ENCODE measurements around the gene APOBEC3H.
A peak's percentile ranks its signal among the peaks of the same experiment; 100 is the strongest.

APOBEC3H gene

DNA sequence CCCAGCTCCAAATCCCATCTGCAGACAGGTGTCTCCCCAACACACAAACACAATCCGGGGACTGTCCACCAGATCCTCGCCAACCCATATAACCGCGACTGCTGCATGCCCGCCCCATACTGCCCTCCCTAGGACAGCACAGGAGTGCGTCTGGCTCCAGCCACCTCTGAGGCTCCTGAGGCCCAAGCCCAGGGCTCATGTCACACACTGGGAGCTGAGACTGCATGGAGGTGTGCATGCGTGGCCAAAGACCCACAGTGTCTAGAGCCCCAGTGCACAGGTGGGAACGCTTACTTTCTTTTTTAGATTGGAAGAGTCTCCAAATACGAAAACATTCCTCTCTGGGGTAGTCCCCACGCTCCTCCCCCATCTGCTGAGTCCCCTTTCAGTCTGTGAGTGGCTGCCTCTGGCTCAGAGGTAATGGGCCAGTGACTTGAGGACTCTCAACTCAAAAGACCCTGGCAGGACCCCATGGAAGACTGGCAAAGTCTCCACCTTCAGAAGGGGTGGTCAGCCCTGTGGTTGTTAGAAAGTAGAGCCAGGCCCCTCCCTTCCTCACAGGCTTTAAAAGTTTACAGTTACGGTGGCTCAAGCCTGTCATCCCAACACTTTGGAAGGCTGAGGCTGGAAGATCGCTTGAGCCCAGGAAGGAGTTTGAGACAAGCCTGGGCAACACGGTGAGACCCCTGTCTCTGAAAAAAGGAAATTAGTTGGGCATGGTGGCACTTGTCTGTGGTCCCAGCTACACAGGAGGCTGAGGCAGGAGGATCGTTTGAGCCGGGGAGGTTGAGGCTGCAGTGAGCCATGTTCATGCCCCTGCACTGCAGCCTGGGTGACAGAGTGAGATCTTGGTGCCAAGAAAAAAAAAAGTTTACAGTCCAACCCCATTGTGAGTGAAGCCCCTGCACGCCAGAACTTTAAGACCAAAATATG is 53.1 kb downstream of the APOBEC3H start:
- TF ChIP-seq CTCF (conservative IDR thresholded peaks at IDR 0.05; ENCODE audit: low read depth, low read length) = no peak
- DNase-seq (ENCODE audit: low read depth) = no peak
- H3K4me3 ChIP-seq (ENCODE audit: low read depth, low read length) = no peak overlapping the region

DNA sequence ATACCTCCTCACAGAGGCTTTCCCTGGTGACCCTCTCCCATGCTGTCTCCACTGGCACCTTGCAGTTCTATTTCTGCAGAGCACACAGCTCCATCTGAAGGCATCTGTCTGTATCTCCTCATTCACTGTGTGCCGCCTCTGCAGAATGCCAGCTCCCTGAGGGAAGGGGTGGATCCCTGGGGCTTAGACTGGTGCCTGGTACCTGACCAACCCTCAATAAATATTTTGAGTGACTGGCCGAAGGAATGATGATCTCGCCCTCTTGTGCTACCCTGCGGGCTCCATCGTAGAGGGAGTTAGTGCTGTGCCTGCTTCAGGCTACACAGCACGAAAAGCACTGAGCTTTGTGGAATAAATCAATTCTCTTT is 53.8 kb downstream of the APOBEC3H start:
- H3K4me3 ChIP-seq (ENCODE audit: low read depth, low read length) = no peak overlapping the region
- no peak for TF ChIP-seq CTCF (conservative IDR thresholded peaks at IDR 0.05; ENCODE audit: low read depth, low read length)
- no peak for DNase-seq (ENCODE audit: low read depth)

GRCh38 chr22:39151329-39151975 is 54.4 kb downstream of the APOBEC3H start:
- no peak for DNase-seq (ENCODE audit: low read depth)
- TF ChIP-seq CTCF (conservative IDR thresholded peaks at IDR 0.05; ENCODE audit: low read depth, low read length) = no peak
- peak overlapping the region; percentile 64 for H3K4me3 ChIP-seq (ENCODE audit: low read depth, low read length)

DNA sequence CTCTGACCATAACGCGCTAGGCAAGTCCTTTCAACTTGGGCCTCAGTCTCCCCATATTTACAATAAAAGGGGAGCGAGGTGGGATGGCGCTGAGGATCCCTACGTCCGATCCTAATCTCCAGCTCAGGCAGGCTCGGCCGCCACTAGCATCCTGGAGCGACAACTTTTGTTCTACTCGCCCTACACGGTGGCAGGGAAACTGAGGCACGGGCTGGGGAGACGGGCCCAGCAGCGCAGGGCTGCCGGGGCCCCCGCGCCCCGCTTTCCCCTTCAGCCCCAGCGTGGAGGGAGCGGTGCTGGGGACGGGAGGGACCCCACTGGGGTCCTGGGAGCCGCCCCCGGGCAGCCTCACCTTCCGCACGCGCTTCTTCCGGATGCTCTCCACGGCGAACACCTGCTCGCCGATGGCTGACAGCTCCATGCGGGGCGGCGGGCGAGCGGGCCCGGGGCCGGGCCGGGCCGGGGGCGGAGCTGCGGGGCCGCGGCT is 55.0 kb downstream of the APOBEC3H start:
- peak overlapping the region; percentile 64 for H3K4me3 ChIP-seq (ENCODE audit: low read depth, low read length)
- DNase-seq (ENCODE audit: low read depth) = no peak
- TF ChIP-seq CTCF (conservative IDR thresholded peaks at IDR 0.05; ENCODE audit: low read depth, low read length) = no peak

DNA sequence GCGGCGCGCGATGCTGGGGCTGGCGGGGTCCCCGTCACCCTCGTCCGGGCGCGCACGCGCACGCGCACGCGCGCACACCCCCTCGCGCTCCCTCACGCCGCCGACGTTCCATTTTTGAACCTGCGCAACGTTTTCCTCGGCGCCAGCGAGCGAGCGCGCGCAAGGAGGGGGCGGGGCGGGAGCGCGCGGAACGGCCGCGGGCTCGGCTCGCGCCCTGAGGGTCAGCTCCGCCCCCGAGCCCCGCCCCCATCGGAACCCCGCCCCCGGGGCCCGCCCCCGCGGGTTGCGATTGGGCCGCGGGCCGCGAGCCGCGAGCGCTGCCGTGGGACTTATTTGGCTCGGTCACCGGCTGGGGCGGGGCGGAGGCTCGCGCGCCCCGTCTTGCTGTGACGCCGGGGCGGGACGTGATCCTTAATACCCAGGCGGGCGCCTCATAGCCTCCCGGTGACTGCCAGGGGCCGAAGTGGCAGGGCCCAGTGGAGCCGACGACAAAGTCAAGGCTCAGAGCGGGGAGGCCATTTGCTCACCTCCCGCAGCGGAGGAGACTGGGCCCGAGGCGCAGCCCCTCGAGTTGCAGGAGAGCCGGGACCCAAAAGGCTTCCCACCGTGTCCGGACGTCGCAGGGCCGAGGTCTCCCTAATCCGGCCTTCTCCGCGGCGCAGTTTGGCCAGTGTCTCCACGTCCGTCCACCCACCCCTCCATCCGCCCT is 55.6 kb downstream of the APOBEC3H start, which contains the start of gene CBX7:
Gene CBX7 (minus strand): TSS at position 170 of the 709 bp plus-strand sequence. CDS start 236 bp downstream, outside the sequence.
- peak within 1 kb of the TSS; percentile 64 for H3K4me3 ChIP-seq (ENCODE audit: low read depth, low read length)
- no peak for TF ChIP-seq CTCF (conservative IDR thresholded peaks at IDR 0.05; ENCODE audit: low read depth, low read length)
- DNase-seq (ENCODE audit: low read depth) = peak; percentile 79

GRCh38 chr22:39153220-39153717 is 56.2 kb downstream of the APOBEC3H start:
- TF ChIP-seq CTCF (conservative IDR thresholded peaks at IDR 0.05; ENCODE audit: low read depth, low read length) = no peak
- H3K4me3 ChIP-seq (ENCODE audit: low read depth, low read length) = peak overlapping the region; percentile 64
- no peak for DNase-seq (ENCODE audit: low read depth)
